IPS-20b (cell line): ENCODE data around the gene ANTXR2.

Experiments
- H3K27ac ChIP-seq: one replicate; pipeline ENCODE4 v1.5.1; 2013; ENCODE audit warnings: low read length
- H3K27me3 ChIP-seq: 2 replicates; pipeline ENCODE4 v1.6.1; 2013; ENCODE audit warnings: mild to moderate bottlenecking, low read length, inconsistent platforms; ENCODE audit not compliant: insufficient read depth
- H3K36me3 ChIP-seq: 2 replicates; pipeline ENCODE4 v1.6.1; 2013; ENCODE audit warnings: low read depth, mild to moderate bottlenecking, inconsistent platforms, low read length, moderate library complexity; ENCODE audit not compliant: insufficient read depth
- H3K4me1 ChIP-seq: 2 replicates; pipeline ENCODE4 v1.6.1; 2013; ENCODE audit warnings: mild to moderate bottlenecking, control low read depth, inconsistent platforms, low read length, moderate library complexity; ENCODE audit not compliant: insufficient read depth
- H3K4me3 ChIP-seq: 2 replicates; pipeline ENCODE4 v1.5.1; 2013; ENCODE audit warnings: mild to moderate bottlenecking, low read length, inconsistent platforms
- H3K9ac ChIP-seq: 2 replicates; pipeline ENCODE4 v1.6.1; 2013; ENCODE audit warnings: low read depth, mild to moderate bottlenecking, inconsistent platforms, low read length, moderate library complexity
- H3K9me3 ChIP-seq: 2 replicates; pipeline ENCODE4 v1.6.1; 2013; ENCODE audit warnings: mild to moderate bottlenecking, low read depth, low read length, inconsistent platforms; ENCODE audit not compliant: insufficient read depth

Gene ANTXR2

DNA sequence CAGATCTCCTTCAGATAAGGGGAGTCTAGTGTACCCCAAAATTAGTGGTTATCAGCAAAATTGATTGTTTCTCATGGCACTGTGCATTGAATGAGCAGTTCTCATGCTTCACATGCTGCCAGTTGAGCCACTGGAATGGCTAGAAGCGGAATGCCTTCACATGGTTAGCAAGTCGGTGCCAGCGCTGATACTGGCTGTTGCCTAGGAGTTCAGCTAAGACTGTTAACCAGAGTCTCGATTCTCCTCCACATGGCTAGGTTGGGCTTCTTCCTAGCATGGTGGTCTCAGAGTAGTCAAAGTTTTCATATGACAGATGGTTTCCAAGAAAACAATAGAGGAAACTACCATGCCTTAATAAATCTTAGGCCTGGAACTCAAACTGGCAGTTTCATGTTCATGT lies 12.2 kb downstream of the ANTXR2 start:
- Histone ChIP-seq H3K4me1 (peaks cover 4% of the 10 kb centered on the region; the same call in 1 of the 2 replicates), H3K27ac (no peak overlapping the region), H3K27me3 (no peaks in the 10 kb centered on the region), H3K4me3 (no peak overlapping the region), H3K9me3 (no peaks in the 10 kb centered on the region), H3K36me3 (no peaks in the 10 kb centered on the region), H3K9ac (no peak overlapping the region)

DNA sequence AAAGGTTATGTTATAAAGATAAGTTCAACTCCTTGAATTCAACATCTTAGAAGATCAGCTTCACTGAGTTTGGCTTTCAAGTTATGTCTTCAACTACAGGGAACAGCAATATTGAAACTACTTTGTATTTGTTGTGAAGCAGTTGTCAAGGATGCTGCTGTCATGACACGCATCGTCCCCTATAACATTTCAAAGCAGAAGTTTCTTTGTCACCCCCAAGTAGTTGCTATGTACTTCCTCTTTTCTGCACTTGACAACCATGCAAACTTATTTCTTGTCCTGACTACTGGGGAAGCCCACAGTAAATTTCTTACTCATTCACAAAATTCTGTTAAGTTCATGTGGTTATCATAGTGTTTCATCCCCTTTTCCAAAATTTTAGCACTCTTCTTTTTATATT lies 14.3 kb downstream of the ANTXR2 start:
- Histone ChIP-seq H3K4me3 (no peak overlapping the region), H3K9ac (no peak overlapping the region), H3K27me3 (no peaks in the 10 kb centered on the region), H3K36me3 (no peaks in the 10 kb centered on the region), H3K4me1 (peaks cover 4% of the 10 kb centered on the region; the same call in 1 of the 2 replicates), H3K9me3 (no peaks in the 10 kb centered on the region), H3K27ac (no peak overlapping the region)

- Histone ChIP-seq H3K4me3 (no peak overlapping the region), H3K9ac (no peak overlapping the region), H3K27ac (no peak overlapping the region), H3K36me3 (no peaks in the 10 kb centered on the region), H3K27me3 (no peaks in the 10 kb centered on the region), H3K4me1 (peaks cover 21% of the 10 kb centered on the region), H3K9me3 (no peaks in the 10 kb centered on the region)
Observed at GRCh38 chr4:80054375-80054774, 18.7 kb downstream of the ANTXR2 start.

- Histone ChIP-seq H3K9me3 (no peaks in the 10 kb centered on the region), H3K9ac (no peak overlapping the region), H3K36me3 (no peaks in the 10 kb centered on the region), H3K27me3 (no peaks in the 10 kb centered on the region), H3K4me3 (no peak overlapping the region), H3K4me1 (peaks cover 26% of the 10 kb centered on the region), H3K27ac (no peak overlapping the region)
Observed at GRCh38 chr4:80053140-80053910, 19.7 kb downstream of the ANTXR2 start.

DNA sequence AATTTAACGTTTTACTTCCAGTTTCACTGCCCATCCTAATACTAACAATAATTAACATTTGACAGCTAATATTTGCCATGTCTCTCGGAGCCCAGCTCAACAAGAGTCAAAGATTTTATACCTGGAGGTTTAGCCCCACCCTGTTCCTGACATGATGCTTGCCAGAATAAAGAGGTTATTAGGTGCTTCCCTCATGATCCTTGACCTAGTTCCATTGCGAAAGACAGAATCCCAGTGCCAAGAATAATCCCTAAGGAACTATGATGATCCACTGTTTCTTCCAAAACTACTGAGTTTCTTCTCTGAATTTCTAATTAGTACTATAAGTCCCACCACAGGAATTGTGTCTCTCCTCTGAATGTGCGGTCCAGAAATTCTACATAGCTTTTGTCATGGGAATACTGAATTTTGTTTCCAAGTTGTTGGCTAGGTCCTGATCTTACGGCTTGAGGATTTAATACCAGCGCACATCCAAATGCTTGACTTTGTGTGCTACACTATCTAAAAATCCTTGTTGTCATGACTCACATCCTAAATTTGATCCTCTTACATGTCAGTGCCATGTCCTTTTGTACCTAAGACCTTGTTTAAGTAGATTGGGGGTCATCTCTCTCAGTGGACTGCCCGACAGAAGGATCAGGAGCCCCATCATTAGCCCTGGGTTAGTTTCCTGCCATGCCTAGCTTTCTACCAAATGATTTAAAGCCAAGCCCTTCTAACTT lies 23.1 kb downstream of the ANTXR2 start:
- no peak overlapping the region for H3K9ac ChIP-seq
- no peak overlapping the region for H3K4me3 ChIP-seq
- no peaks in the 10 kb centered on the region for H3K27me3 ChIP-seq
- no peaks in the 10 kb centered on the region for H3K9me3 ChIP-seq
- no peak overlapping the region for H3K27ac ChIP-seq
- H3K4me1 ChIP-seq, result peaks cover 22% of the 10 kb centered on the region
- H3K36me3 ChIP-seq, result no peaks in the 10 kb centered on the region

GRCh38 chr4:80049402-80049801 lies 23.6 kb downstream of the ANTXR2 start:
- Histone ChIP-seq H3K9ac (no peak overlapping the region), H3K27ac (no peak overlapping the region), H3K4me1 (peaks cover 22% of the 10 kb centered on the region), H3K9me3 (no peaks in the 10 kb centered on the region), H3K27me3 (no peaks in the 10 kb centered on the region), H3K4me3 (no peak overlapping the region), H3K36me3 (no peaks in the 10 kb centered on the region)

GRCh38 chr4:80045786-80046185 lies 27.2 kb downstream of the ANTXR2 start:
- H3K27ac ChIP-seq, result no peak overlapping the region
- no peak overlapping the region for H3K4me3 ChIP-seq
- H3K27me3 ChIP-seq, result no peaks in the 10 kb centered on the region
- no peaks in the 10 kb centered on the region for H3K9me3 ChIP-seq
- H3K36me3 ChIP-seq, result no peaks in the 10 kb centered on the region
- peaks cover 13% of the 10 kb centered on the region for H3K4me1 ChIP-seq
- no peak overlapping the region for H3K9ac ChIP-seq

GRCh38 chr4:80043541-80043940 lies 29.5 kb downstream of the ANTXR2 start:
- Histone ChIP-seq H3K9ac (no peak overlapping the region), H3K36me3 (no peaks in the 10 kb centered on the region), H3K9me3 (no peaks in the 10 kb centered on the region), H3K27ac (no peak overlapping the region), H3K27me3 (no peaks in the 10 kb centered on the region), H3K4me1 (no peaks in the 10 kb centered on the region), H3K4me3 (no peak overlapping the region)

GRCh38 chr4:80042821-80043220 lies 30.2 kb downstream of the ANTXR2 start:
- Histone ChIP-seq H3K27me3 (no peaks in the 10 kb centered on the region), H3K36me3 (no peaks in the 10 kb centered on the region), H3K4me1 (no peaks in the 10 kb centered on the region), H3K27ac (no peak overlapping the region), H3K9ac (no peak overlapping the region), H3K9me3 (no peaks in the 10 kb centered on the region), H3K4me3 (no peak overlapping the region)

- Histone ChIP-seq H3K4me3 (no peak overlapping the region), H3K9ac (no peak overlapping the region), H3K9me3 (no peaks in the 10 kb centered on the region), H3K27me3 (no peaks in the 10 kb centered on the region), H3K4me1 (no peaks in the 10 kb centered on the region), H3K36me3 (no peaks in the 10 kb centered on the region), H3K27ac (no peak overlapping the region)
Observed at GRCh38 chr4:80037864-80038263, 35.2 kb downstream of the ANTXR2 start.

GRCh38 chr4:80036949-80037685 lies 35.9 kb downstream of the ANTXR2 start:
- Histone ChIP-seq H3K36me3 (no peaks in the 10 kb centered on the region), H3K27me3 (no peaks in the 10 kb centered on the region), H3K9me3 (no peaks in the 10 kb centered on the region), H3K4me3 (no peak overlapping the region), H3K9ac (no peak overlapping the region), H3K27ac (no peak overlapping the region), H3K4me1 (no peaks in the 10 kb centered on the region)
